Trophoblast cell (in vitro differentiated cells and primary cell): ENCODE results near the gene LRRFIP2.
"Not testable (repeated sequence)": the region's sequence is repeated elsewhere in the genome, so short reads cannot be mapped to it uniquely, and the experiment has no call there.

ENCODE experiments used
- DNase-seq, 2 donors: peaks; one replicate each; pipeline ENCODE4 v3.0.0-alpha.2; 2016
- H2AFZ ChIP-seq: 2 replicates; pipeline ENCODE4 v1.6.1; 2013; ENCODE audit warnings: low read length, moderate library complexity, mild to moderate bottlenecking; ENCODE audit not compliant: insufficient read depth, poor library complexity
- H2AK5ac ChIP-seq: 2 replicates; pipeline ENCODE4 v1.6.1; 2013; ENCODE audit warnings: mild to moderate bottlenecking, low read length
- H2BK120ac ChIP-seq: 2 replicates; pipeline ENCODE4 v1.6.1; 2013; ENCODE audit warnings: low read length, mild to moderate bottlenecking, moderate library complexity; ENCODE audit not compliant: insufficient read depth, poor library complexity
- H2BK12ac ChIP-seq: 2 replicates; pipeline ENCODE4 v1.6.1; 2013; ENCODE audit warnings: mild to moderate bottlenecking, low read length, moderate library complexity
- H2BK5ac ChIP-seq: 2 replicates; pipeline ENCODE4 v1.6.1; 2013; ENCODE audit warnings: low read length, low read depth, moderate library complexity, mild to moderate bottlenecking; ENCODE audit not compliant: poor library complexity
- H3K14ac ChIP-seq: 2 replicates; pipeline ENCODE4 v1.6.1; 2013; ENCODE audit warnings: mild to moderate bottlenecking, low read length
- H3K18ac ChIP-seq: 2 replicates; pipeline ENCODE4 v1.6.1; 2013; ENCODE audit warnings: mild to moderate bottlenecking, low read length
- H3K23ac ChIP-seq: 2 replicates; pipeline ENCODE4 v1.6.1; 2013; ENCODE audit warnings: low read length
- H3K27ac ChIP-seq: 2 replicates; pipeline ENCODE4 v1.5.1; 2013; ENCODE audit warnings: low read depth, mild to moderate bottlenecking, inconsistent platforms, low read length, moderate library complexity
- H3K27me3 ChIP-seq: 2 replicates; pipeline ENCODE4 v1.6.1; 2013; ENCODE audit warnings: inconsistent platforms, mild to moderate bottlenecking, low read length, moderate library complexity; ENCODE audit not compliant: insufficient read depth
- H3K36me3 ChIP-seq, 2 experiments: 1 replicate in 1 of 2; 2 replicates in 1 of 2; pipeline ENCODE4 v1.6.1; 2013; ENCODE audit warnings: low read length in 2 of 2, mild to moderate bottlenecking in 2 of 2, moderate library complexity in 1 of 2; ENCODE audit not compliant: insufficient read depth in 2 of 2, control insufficient read depth in 1 of 2
- H3K4ac ChIP-seq: 2 replicates; pipeline ENCODE4 v1.6.1; 2013; ENCODE audit warnings: low read depth, mild to moderate bottlenecking, low read length, moderate library complexity
- H3K4me1 ChIP-seq, 2 experiments: 1 replicate in 1 of 2; 2 replicates in 1 of 2; pipeline ENCODE4 v1.6.1; 2013; ENCODE audit warnings: low read length in 2 of 2, mild to moderate bottlenecking in 2 of 2, moderate library complexity in 1 of 2; ENCODE audit not compliant: insufficient read depth in 2 of 2, control insufficient read depth in 1 of 2
- H3K4me2 ChIP-seq: 2 replicates; pipeline ENCODE4 v1.6.1; 2013; ENCODE audit warnings: inconsistent platforms, mild to moderate bottlenecking, low read length, moderate library complexity
- H3K4me3 ChIP-seq: 2 replicates; pipeline ENCODE4 v1.5.1; 2013; ENCODE audit warnings: mild to moderate bottlenecking, low read depth, low read length, inconsistent platforms
- H3K79me1 ChIP-seq: one replicate; pipeline ENCODE4 v1.6.1; 2013; ENCODE audit warnings: low read length
- H3K79me2 ChIP-seq: 2 replicates; pipeline ENCODE4 v1.6.1; 2013; ENCODE audit warnings: low read length, mild to moderate bottlenecking; ENCODE audit not compliant: control insufficient read depth, insufficient read depth, poor library complexity
- H3K9ac ChIP-seq: 2 replicates; pipeline ENCODE4 v1.6.1; 2013; ENCODE audit warnings: mild to moderate bottlenecking, low read length
- H3K9me3 ChIP-seq: 2 replicates; pipeline ENCODE4 v1.6.1; 2013; ENCODE audit warnings: low read depth, mild to moderate bottlenecking, control low read depth, inconsistent platforms, low read length; ENCODE audit not compliant: insufficient read depth
- H4K12ac ChIP-seq: 2 replicates; pipeline ENCODE4 v1.6.1; 2013; ENCODE audit warnings: low read depth, mild to moderate bottlenecking, low read length, moderate library complexity
- H4K8ac ChIP-seq: 2 replicates; pipeline ENCODE4 v1.6.1; 2013; ENCODE audit warnings: low read depth, mild to moderate bottlenecking, low read length, moderate library complexity
- H4K91ac ChIP-seq: one replicate; pipeline ENCODE4 v1.6.1; 2013; ENCODE audit warnings: low read depth, mild to moderate bottlenecking, low read length, moderate library complexity
- WGBS: extraction: QIAGEN DNeasy Blood & Tissue Kit; methylation state at CpG from one replicate; pipeline ENCODE4 v1.1.7; 2013; ENCODE audit warnings: missing lambda C conversion rate; ENCODE audit not compliant: insufficient read length, insufficient coverage; ENCODE audit errors: extremely low coverage; 5-methylcytosine and 5-hydroxymethylcytosine counted together

Gene LRRFIP2

DNA sequence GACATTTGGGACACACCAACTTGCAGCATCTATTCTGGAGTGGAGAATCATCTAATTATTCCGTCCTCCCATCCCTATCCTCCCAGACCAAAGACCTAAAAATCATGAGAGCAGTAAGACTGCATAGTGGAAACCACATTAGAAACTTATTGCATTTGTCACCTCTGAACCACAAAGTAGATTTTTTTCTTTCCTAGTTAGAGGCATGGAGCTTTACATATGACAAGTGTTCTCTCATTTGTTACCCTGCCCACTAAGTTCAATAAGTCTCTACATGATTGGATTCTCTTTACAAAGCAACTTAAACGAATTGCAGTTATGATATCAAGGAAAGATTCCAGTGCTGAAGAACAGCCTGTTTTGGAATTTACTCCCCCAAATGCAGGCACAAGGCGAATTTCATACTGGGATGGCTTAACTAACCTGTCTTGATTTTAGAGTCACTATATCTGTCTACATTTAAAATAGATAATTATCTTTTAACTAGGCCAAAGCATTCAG is 42.3 kb upstream of the LRRFIP2 start:
- Histone ChIP-seq H3K4me2 (no peak overlapping the region), H3K4ac (no peak overlapping the region)
- no CpG with 5 or more reads among the region's 3 CpGs for WGBS

DNA sequence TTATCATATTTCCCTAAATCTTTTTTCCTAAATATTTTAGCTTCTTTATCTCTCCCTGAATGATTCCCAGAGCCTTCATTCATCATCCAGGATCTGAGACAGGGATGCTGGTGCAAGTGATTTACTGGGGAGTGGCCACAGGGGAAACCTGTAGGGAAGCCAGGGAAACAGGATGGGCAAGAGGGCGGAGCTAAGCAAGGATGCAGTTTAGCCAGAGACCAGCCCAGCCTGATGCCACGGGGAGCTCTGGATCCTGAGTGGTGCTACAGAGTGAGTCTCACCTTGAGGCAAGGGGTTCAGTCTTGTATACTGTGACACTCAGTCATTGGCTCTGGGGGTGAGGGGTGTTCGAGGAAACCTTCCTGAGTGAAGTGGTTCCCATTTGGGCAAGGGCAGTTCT is 39.7 kb upstream of the LRRFIP2 start:
- Histone ChIP-seq H3K23ac (no peak overlapping the region), H3K79me1 (no peaks in the 10 kb centered on the region), H3K4ac (no peak overlapping the region), H2BK5ac (no peak overlapping the region), H3K9me3 (peaks cover 8% of the 10 kb centered on the region), H3K36me3 (no peaks in the 10 kb centered on the region), H3K14ac (no peak overlapping the region), H2AFZ (no peak overlapping the region), H3K27ac (no peak overlapping the region), H2BK12ac (no peak overlapping the region), H3K4me1 (no peaks in the 10 kb centered on the region), H2BK120ac (no peak overlapping the region), H3K27me3 (no peaks in the 10 kb centered on the region), H4K12ac (no peak overlapping the region), H3K4me3 (no peak overlapping the region), H3K4me2 (no peak overlapping the region), H3K18ac (no peak overlapping the region), H3K9ac (no peak overlapping the region), H2AK5ac (no peak overlapping the region), H3K79me2 (no peaks in the 10 kb centered on the region), H4K8ac (no peak overlapping the region), H4K91ac (no peak overlapping the region)
- peak in 1 of 2 donors; percentile 22 for DNase-seq
- no CpG with 5 or more reads among the region's 3 CpGs for WGBS

More for the DNA sequence above, 42.3 kb upstream of the LRRFIP2 start:
- H3K14ac ChIP-seq = no peak overlapping the region
- H2AFZ ChIP-seq = no peak overlapping the region
- no peak overlapping the region for H3K23ac ChIP-seq
- H3K27ac ChIP-seq = no peak overlapping the region
- no peak overlapping the region for H2BK5ac ChIP-seq
- H3K4me1 ChIP-seq = no peaks in the 10 kb centered on the region
- peaks cover 8% of the 10 kb centered on the region for H3K9me3 ChIP-seq
- no peak for DNase-seq
- no peaks in the 10 kb centered on the region for H3K27me3 ChIP-seq
- H3K4me3 ChIP-seq = no peak overlapping the region
- no peak overlapping the region for H2BK120ac ChIP-seq
- H3K18ac ChIP-seq = no peak overlapping the region
- H3K79me2 ChIP-seq = no peaks in the 10 kb centered on the region
- no peaks in the 10 kb centered on the region for H3K36me3 ChIP-seq
- H4K12ac ChIP-seq = no peak overlapping the region
- no peak overlapping the region for H3K9ac ChIP-seq
- no peak overlapping the region for H4K91ac ChIP-seq
- H2AK5ac ChIP-seq = no peak overlapping the region
- no peak overlapping the region for H2BK12ac ChIP-seq
- H3K79me1 ChIP-seq = no peaks in the 10 kb centered on the region
- H4K8ac ChIP-seq = no peak overlapping the region

GRCh38 chr3:37210230-37210629 is 35.8 kb upstream of the LRRFIP2 start:
- no peak overlapping the region for H2AK5ac ChIP-seq
- H4K12ac ChIP-seq = no peak overlapping the region
- H3K23ac ChIP-seq = peak overlapping the region; percentile 74
- no peak overlapping the region for H3K9ac ChIP-seq
- no peaks in the 10 kb centered on the region for H3K36me3 ChIP-seq
- peak; percentile 17 to 80 for DNase-seq
- no CpG with 5 or more reads among the region's 4 CpGs for WGBS
- H3K4ac ChIP-seq = no peak overlapping the region
- H3K27ac ChIP-seq = no peak overlapping the region
- H2AFZ ChIP-seq = no peak overlapping the region
- no peaks in the 10 kb centered on the region for H3K4me1 ChIP-seq
- no peak overlapping the region for H2BK12ac ChIP-seq
- no peaks in the 10 kb centered on the region for H3K27me3 ChIP-seq
- H3K4me2 ChIP-seq = no peak overlapping the region
- no peak overlapping the region for H3K18ac ChIP-seq
- no peak overlapping the region for H2BK5ac ChIP-seq
- H3K14ac ChIP-seq = no peak overlapping the region
- no peaks in the 10 kb centered on the region for H3K9me3 ChIP-seq
- no peak overlapping the region for H4K8ac ChIP-seq
- no peak overlapping the region for H4K91ac ChIP-seq
- no peaks in the 10 kb centered on the region for H3K79me1 ChIP-seq
- H3K4me3 ChIP-seq = no peak overlapping the region
- no peak overlapping the region for H2BK120ac ChIP-seq
- no peaks in the 10 kb centered on the region for H3K79me2 ChIP-seq

GRCh38 chr3:37208576-37208975 is 34.2 kb upstream of the LRRFIP2 start:
- H2BK120ac ChIP-seq, H3K18ac ChIP-seq, H3K14ac ChIP-seq, H4K8ac ChIP-seq, H2AFZ ChIP-seq, DNase-seq, H2AK5ac ChIP-seq, H3K9ac ChIP-seq, H2BK12ac ChIP-seq, H3K4me1 ChIP-seq, H3K27me3 ChIP-seq, H3K23ac ChIP-seq, H4K91ac ChIP-seq, H4K12ac ChIP-seq, H3K27ac ChIP-seq, H3K79me2 ChIP-seq, H3K9me3 ChIP-seq, H3K79me1 ChIP-seq, H2BK5ac ChIP-seq, H3K4ac ChIP-seq, H3K4me2 ChIP-seq, H3K4me3 ChIP-seq, H3K36me3 ChIP-seq: not testable (repeated sequence)
- no CpG with 5 or more reads among the region's 3 CpGs for WGBS
